AG04449 (cell line): Measurements from ENCODE around the gene ADIG.
"Not testable (repeated sequence)": the region's sequence is repeated elsewhere in the genome, so short reads cannot be mapped to it uniquely, and the experiment has no call there.

ENCODE experiments used
- CTCF ChIA-PET: fragments of 350-600 bp; formaldehyde crosslinking; extraction: SDS; loops from one replicate; lab custom pipeline; 2021; ENCODE audit warnings: antibody characterized with exemption; lab: Yijun Ruan, JAX
- POLR2A ChIA-PET: fragments of 400-600, 350-600 bp; formaldehyde crosslinking; extraction: SDS; loops from one replicate; lab custom pipeline; 2020; ENCODE audit warnings: antibody characterized with exemption, inconsistent platforms; lab: Yijun Ruan, JAX
- DNase-seq: peaks from one replicate; pipeline ENCODE4 v3.0.0-alpha.2; 2010; ENCODE audit warnings: low read depth, low spot score
- H3K4me3 ChIP-seq: 2 replicates; pipeline ENCODE4 v1.5.1; 2011; ENCODE audit warnings: low read depth, mild to moderate bottlenecking, control low read depth, low read length
- CTCF ChIP-seq: IDR thresholded peaks from one replicate; pipeline ENCODE4 v1.5.1; 2011; ENCODE audit warnings: mild to moderate bottlenecking, moderate library complexity, low read length, control low read depth, inconsistent platforms; ENCODE audit not compliant: insufficient read depth; ENCODE audit errors: missing control alignments

Gene ADIG

GRCh38 chr20:38589351-38589750, 8.4 kb downstream of the ADIG start:
- ChIA-PET POLR2A (no interaction called here), CTCF (no interaction called here)
- no peak overlapping the region for H3K4me3 ChIP-seq
- no peak for TF ChIP-seq CTCF
- DNase-seq, result no peak

GRCh38 chr20:38589967-38590675, 9.1 kb downstream of the ADIG start:
- TF ChIP-seq CTCF, result no peak
- ChIA-PET POLR2A (no interaction called here), CTCF (no interaction called here)
- no peak for DNase-seq
- no peak overlapping the region for H3K4me3 ChIP-seq

GRCh38 chr20:38590676-38591473, 9.9 kb downstream of the ADIG start:
- DNase-seq, result no peak
- no peak for TF ChIP-seq CTCF
- H3K4me3 ChIP-seq, result no peak overlapping the region
- ChIA-PET POLR2A (no interaction called here), CTCF (no interaction called here)

- no peak for TF ChIP-seq CTCF
- no peak for DNase-seq
- POLR2A ChIA-PET, result no interaction called here
- no peak overlapping the region for H3K4me3 ChIP-seq
- CTCF ChIA-PET, result no interaction called here
Measured at GRCh38 chr20:38591474-38592410, 10.7 kb downstream of the ADIG start.

- CTCF ChIA-PET, result not testable (repeated sequence)
Measured at GRCh38 chr20:38592411-38592790, 11.4 kb downstream of the ADIG start.

GRCh38 chr20:38594281-38594680, 13.3 kb downstream of the ADIG start:
- CTCF ChIA-PET, POLR2A ChIA-PET, DNase-seq, H3K4me3 ChIP-seq: not testable (repeated sequence)

More at GRCh38 chr20:38592411-38592790, 11.4 kb downstream of the ADIG start:
- H3K4me3 ChIP-seq, POLR2A ChIA-PET, DNase-seq: not testable (repeated sequence)

- CTCF ChIA-PET, DNase-seq: not testable (repeated sequence)
Measured at GRCh38 chr20:38595886-38596285, 14.9 kb downstream of the ADIG start.

More at GRCh38 chr20:38595886-38596285, 14.9 kb downstream of the ADIG start:
- POLR2A ChIA-PET, H3K4me3 ChIP-seq: not testable (repeated sequence)
